Keratinocyte (primary cell): ENCODE results near the gene EPHA6.

Source experiments
- EZH2 ChIP-seq: IDR thresholded peaks from one replicate; pipeline ENCODE4 v1.6.1; 2012; ENCODE audit warnings: inconsistent platforms, mild to moderate bottlenecking, low read length, moderate library complexity
- TF ChIP-seq, protein P1 (sequence below), 3 experiments: IDR thresholded peaks in 1 of 3; conservative IDR thresholded peaks in 1 of 3; optimal IDR thresholded peaks in 1 of 3; 2 replicates in 2 of 3; 3 replicates in 1 of 3; pipeline versions ENCODE3 to v1.5.1; 2011; ENCODE audit warnings: low read length in 3 of 3, mild to moderate bottlenecking in 3 of 3, moderate library complexity in 2 of 3, control low read depth in 1 of 3, inconsistent platforms in 1 of 3; ENCODE audit not compliant: insufficient read depth in 2 of 3; ENCODE audit errors: extremely low read depth in 1 of 3

DNA sequence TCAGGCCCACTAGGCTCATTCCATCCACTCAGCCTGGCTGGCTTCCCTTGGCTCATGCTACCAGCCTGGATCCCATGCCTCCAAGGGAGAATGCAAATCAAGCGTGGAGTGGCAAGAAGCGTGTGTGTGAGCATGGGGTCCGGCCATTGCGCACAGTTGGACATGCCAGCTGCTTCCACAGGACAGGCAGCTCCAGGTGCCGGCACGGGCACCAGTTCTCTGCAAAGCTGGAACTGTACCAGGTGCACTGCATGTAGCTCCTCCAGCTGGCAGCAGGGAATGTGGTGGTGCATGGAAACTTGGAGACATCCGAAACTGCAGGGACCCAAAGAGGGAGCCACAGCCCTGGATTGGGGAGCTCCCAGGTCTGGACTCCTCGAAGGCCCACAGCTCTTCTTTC is 449.8 kb downstream of the EPHA6 start:
- TF ChIP-seq, protein P1, sequence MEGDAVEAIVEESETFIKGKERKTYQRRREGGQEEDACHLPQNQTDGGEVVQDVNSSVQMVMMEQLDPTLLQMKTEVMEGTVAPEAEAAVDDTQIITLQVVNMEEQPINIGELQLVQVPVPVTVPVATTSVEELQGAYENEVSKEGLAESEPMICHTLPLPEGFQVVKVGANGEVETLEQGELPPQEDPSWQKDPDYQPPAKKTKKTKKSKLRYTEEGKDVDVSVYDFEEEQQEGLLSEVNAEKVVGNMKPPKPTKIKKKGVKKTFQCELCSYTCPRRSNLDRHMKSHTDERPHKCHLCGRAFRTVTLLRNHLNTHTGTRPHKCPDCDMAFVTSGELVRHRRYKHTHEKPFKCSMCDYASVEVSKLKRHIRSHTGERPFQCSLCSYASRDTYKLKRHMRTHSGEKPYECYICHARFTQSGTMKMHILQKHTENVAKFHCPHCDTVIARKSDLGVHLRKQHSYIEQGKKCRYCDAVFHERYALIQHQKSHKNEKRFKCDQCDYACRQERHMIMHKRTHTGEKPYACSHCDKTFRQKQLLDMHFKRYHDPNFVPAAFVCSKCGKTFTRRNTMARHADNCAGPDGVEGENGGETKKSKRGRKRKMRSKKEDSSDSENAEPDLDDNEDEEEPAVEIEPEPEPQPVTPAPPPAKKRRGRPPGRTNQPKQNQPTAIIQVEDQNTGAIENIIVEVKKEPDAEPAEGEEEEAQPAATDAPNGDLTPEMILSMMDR (optimal IDR thresholded peaks at IDR 0.05 in 1 of 3, IDR thresholded peaks at IDR 0.05 in 1 of 3, conservative IDR thresholded peaks at IDR 0.05 in 1 of 3; ENCODE audit: extremely low read depth in 1 of 3, insufficient read depth in 2 of 3, low read length in 3 of 3), result no peak
- no peak for TF ChIP-seq EZH2
